NCI-H526 (cell line): ENCODE measurements around the gene ANKRD18B.
"Not testable (repeated sequence)": the region's sequence is repeated elsewhere in the genome, so short reads cannot be mapped to it uniquely, and the experiment has no call there.

Experiments
- DNase-seq, 2 experiments: peaks; one replicate each; lab custom pipeline; 2025; lab: John Stamatoyannopoulos, UW

Gene ANKRD18B

GRCh38 chr9:33611358-33611757 is 87.3 kb downstream of the ANKRD18B start:
- DNase-seq: no peak

- DNase-seq: not testable (repeated sequence)
These were observed 88.4 kb downstream of the ANKRD18B start for GRCh38 chr9:33612410-33612809.

GRCh38 chr9:33614001-33614687 is 90.1 kb downstream of the ANKRD18B start:
- no peak for DNase-seq

GRCh38 chr9:33618370-33618769 is 94.3 kb downstream of the ANKRD18B start:
- DNase-seq: not testable (repeated sequence)

GRCh38 chr9:33619666-33620404 is 95.8 kb downstream of the ANKRD18B start:
- DNase-seq: peak; percentile 22 to 30

- peak; percentile 8 to 10 for DNase-seq
These were observed 96.8 kb downstream of the ANKRD18B start for GRCh38 chr9:33620738-33621439.
